GM18508 (cell line): ENCODE data around the gene LLPH.

ENCODE experiments used
- ATAC-seq: cut with Tn5 transposase; IDR thresholded peaks from one replicate; pipeline ENCODE4 v1.9.1; 2021; ENCODE audit warnings: moderate number of reproducible peaks; ENCODE audit not compliant: insufficient read depth, unreplicated experiment

LLPH gene

GRCh38 chr12:66107451-66107915, 23.1 kb downstream of the LLPH start:
- peak; percentile 97 for ATAC-seq

- no peak for ATAC-seq
These were observed 27.3 kb downstream of the LLPH start for GRCh38 chr12:66103016-66103913.

- ATAC-seq: no peak
These were observed 37.8 kb downstream of the LLPH start for GRCh38 chr12:66092559-66093269.

- no peak for ATAC-seq
These were observed 40.4 kb downstream of the LLPH start for GRCh38 chr12:66090157-66090556.

- ATAC-seq: no peak
These were observed 43.1 kb downstream of the LLPH start for GRCh38 chr12:66087365-66087943.

GRCh38 chr12:66085998-66086397, 44.6 kb downstream of the LLPH start:
- ATAC-seq: no peak

GRCh38 chr12:66085213-66085612, 45.3 kb downstream of the LLPH start:
- ATAC-seq: no peak

- ATAC-seq: no peak
These were observed 46.8 kb downstream of the LLPH start for GRCh38 chr12:66083766-66084165.

GRCh38 chr12:66082744-66083143, 47.8 kb downstream of the LLPH start:
- no peak for ATAC-seq

GRCh38 chr12:66080791-66081190, 49.8 kb downstream of the LLPH start:
- ATAC-seq: no peak

GRCh38 chr12:66077542-66077941, 53.0 kb downstream of the LLPH start:
- no peak for ATAC-seq

- ATAC-seq: no peak
These were observed 56.0 kb downstream of the LLPH start for GRCh38 chr12:66074561-66074960.

GRCh38 chr12:66072566-66072965, 58.0 kb downstream of the LLPH start:
- ATAC-seq: no peak

- ATAC-seq: no peak
These were observed 58.4 kb downstream of the LLPH start for GRCh38 chr12:66072135-66072534.

GRCh38 chr12:66071549-66071948, 59.0 kb downstream of the LLPH start:
- no peak for ATAC-seq

GRCh38 chr12:66070378-66071120, 60.0 kb downstream of the LLPH start:
- ATAC-seq: no peak

- ATAC-seq: no peak
These were observed 63.5 kb downstream of the LLPH start for GRCh38 chr12:66066929-66067523.
